CD1c-positive myeloid dendritic cell (primary cell): ENCODE results near the gene DCD.
A peak's percentile ranks its signal among the peaks of the same experiment; 100 is the strongest.
"Not testable (repeated sequence)": the region's sequence is repeated elsewhere in the genome, so short reads cannot be mapped to it uniquely, and the experiment has no call there.

ENCODE experiments used
- DNase-seq: peaks from one replicate; pipeline ENCODE4 v3.0.0-alpha.2; 2016; ENCODE audit errors: extremely low spot score

The DCD gene

GRCh38 chr12:54648265-54648664 is at the start of gene DCD:
Gene DCD, minus strand, starts transcription at chr12:54648365. Its CDS starts 62 bp downstream, at chr12:54648303.
- no peak for DNase-seq

GRCh38 chr12:54697851-54698250 is 49.7 kb upstream of the DCD start:
- DNase-seq: no peak

GRCh38 chr12:54692353-54692752 is 44.2 kb upstream of the DCD start:
- no peak for DNase-seq

- no peak for DNase-seq
Measured at GRCh38 chr12:54689984-54690383, 41.8 kb upstream of the DCD start.

GRCh38 chr12:54689034-54689372 is 40.8 kb upstream of the DCD start:
- no peak for DNase-seq

- no peak for DNase-seq
Measured at GRCh38 chr12:54688309-54689033, 40.3 kb upstream of the DCD start.

GRCh38 chr12:54684636-54685630 is 36.8 kb upstream of the DCD start:
- no peak for DNase-seq

- DNase-seq: no peak
Measured at GRCh38 chr12:54683398-54683797, 35.2 kb upstream of the DCD start.

- DNase-seq: no peak
Measured at GRCh38 chr12:54682674-54683073, 34.5 kb upstream of the DCD start.

GRCh38 chr12:54680374-54680773 is 32.2 kb upstream of the DCD start:
- DNase-seq: peak; percentile 31

GRCh38 chr12:54678131-54678530 is 30.0 kb upstream of the DCD start:
- no peak for DNase-seq

- DNase-seq: no peak
Measured at GRCh38 chr12:54667945-54668344, 19.8 kb upstream of the DCD start.

- no peak for DNase-seq
Measured at GRCh38 chr12:54666008-54666407, 17.8 kb upstream of the DCD start.

GRCh38 chr12:54665022-54665635 is 17.0 kb upstream of the DCD start:
- not testable (repeated sequence) for DNase-seq

- no peak for DNase-seq
Measured at GRCh38 chr12:54663603-54664002, 15.4 kb upstream of the DCD start.

- no peak for DNase-seq
Measured at GRCh38 chr12:54662026-54662425, 13.9 kb upstream of the DCD start.

- no peak for DNase-seq
Measured at GRCh38 chr12:54661048-54661447, 12.9 kb upstream of the DCD start.

- DNase-seq: no peak
Measured at GRCh38 chr12:54660320-54660962, 12.3 kb upstream of the DCD start.

- DNase-seq: peak; percentile 57
Measured at GRCh38 chr12:54658306-54659264, 10.4 kb upstream of the DCD start.

- DNase-seq: no peak
Measured at GRCh38 chr12:54657105-54657607, 9.0 kb upstream of the DCD start.

GRCh38 chr12:54654926-54655325 is 6.8 kb upstream of the DCD start:
- no peak for DNase-seq
